Smooth muscle cell (in vitro differentiated cells): ENCODE data around the gene LDLRAP1. TPM values are rescaled to one million over a fixed set of nuclear protein-coding genes. Genes with fewer than 3 reads are reported as not detected.
A peak's percentile ranks its signal among the peaks of the same experiment; 100 is the strongest.

Experiments used
- DNase-seq: peaks from one replicate; lab custom pipeline; 2025; ENCODE audit not compliant: unreplicated experiment; lab: John Stamatoyannopoulos, UW
- H2AFZ ChIP-seq: fragments of 200-600 bp; sonication (generic); 2 replicates; pipeline ENCODE4 v1.6.0; 2016; ENCODE audit warnings: antibody characterized with exemption, low read depth, mild to moderate bottlenecking
- H3F3A ChIP-seq: fragments of 200-600 bp; sonication (generic); 2 replicates; pipeline ENCODE4 v1.6.0; 2017; ENCODE audit warnings: antibody characterized with exemption, low read depth
- H3K27ac ChIP-seq: fragments of 200-600 bp; sonication (generic); 2 replicates; pipeline ENCODE4 v1.5.1; 2016; ENCODE audit warnings: low read depth, mild to moderate bottlenecking
- H3K27me3 ChIP-seq: fragments of 200-600 bp; sonication (generic); 2 replicates; pipeline ENCODE4 v1.6.1; 2016; ENCODE audit warnings: low read depth, mild to moderate bottlenecking
- H3K36me3 ChIP-seq: fragments of 200-600 bp; sonication (generic); 2 replicates; pipeline ENCODE4 v1.5.1; 2016; ENCODE audit warnings: low read depth
- H3K4me1 ChIP-seq: fragments of 200-600 bp; sonication (generic); 2 replicates; pipeline ENCODE4 v1.5.1; 2016; ENCODE audit warnings: low read depth
- H3K4me2 ChIP-seq: fragments of 200-600 bp; sonication (generic); 2 replicates; pipeline ENCODE4 v1.6.0; 2016; ENCODE audit warnings: mild to moderate bottlenecking
- H3K4me3 ChIP-seq: fragments of 200-600 bp; sonication (generic); 2 replicates; pipeline ENCODE4 v1.5.1; 2016; ENCODE audit warnings: mild to moderate bottlenecking
- H3K79me2 ChIP-seq: fragments of 200-600 bp; sonication (generic); 2 replicates; pipeline ENCODE4 v1.6.0; 2016; ENCODE audit warnings: low read depth, mild to moderate bottlenecking
- H3K9ac ChIP-seq: fragments of 200-600 bp; sonication (generic); 2 replicates; pipeline ENCODE4 v1.6.0; 2016; ENCODE audit warnings: low read depth
- H3K9me3 ChIP-seq: fragments of 200-600 bp; sonication (generic); replicated peaks from 2 replicates; pipeline ENCODE4 v1.5.1; 2016; ENCODE audit warnings: low read depth
- H4K20me1 ChIP-seq: fragments of 200-600 bp; sonication (generic); 2 replicates; pipeline ENCODE4 v1.6.0; 2016; ENCODE audit warnings: low read depth
- CTCF ChIP-seq: fragments of 200-600 bp; sonication (generic); IDR thresholded peaks from 2 replicates; pipeline ENCODE4 v1.5.1; 2017; ENCODE audit warnings: borderline replicate concordance, mild to moderate bottlenecking, antibody characterized with exemption; ENCODE audit not compliant: insufficient read depth, poor library complexity, severe bottlenecking
- WGBS: methylation state at CpG from one replicate; pipeline ENCODE4 v1.1.7; 2016; ENCODE audit warnings: low lambda C conversion rate; 5-methylcytosine and 5-hydroxymethylcytosine counted together
- polyA plus RNA-seq: library from polyadenylated mRNA; unstranded; fragments of >200 nt; fragmentation: Nextera tagmentation; extraction: Ambion mirVana; gene quantifications from 2 replicates; pipeline ENCODE4 v1.2.1, GENCODE V29; 2016
- total RNA-seq: library from RNA; depleted of rRNA; stranded (reverse); fragments of >200 nt; gene quantifications from 2 replicates; pipeline ENCODE4 v1.2.3, GENCODE V29; 2014

The LDLRAP1 gene
- total and polyA plus RNA-seq, 2 experiments from 2014 or later, result 19.5 to 39.0 TPM

- Histone ChIP-seq H3K9me3 (no peaks in the 10 kb centered on the region), H3K36me3 (no peaks in the 10 kb centered on the region), H3F3A (peaks cover 3% of the 10 kb centered on the region), H3K4me1 (peaks cover 6% of the 10 kb centered on the region), H3K27ac (no peak overlapping the region), H3K79me2 (peaks cover 20% of the 10 kb centered on the region), H4K20me1 (peaks cover 11% of the 10 kb centered on the region), H3K4me3 (no peak overlapping the region), H3K4me2 (no peak overlapping the region), H3K27me3 (no peaks in the 10 kb centered on the region), H3K9ac (no peak overlapping the region), H2AFZ (no peak overlapping the region)
- 88% methylated on average over 13 of the region's 13 CpGs for WGBS
- no peak for TF ChIP-seq CTCF
- no peak for DNase-seq
Measured at GRCh38 chr1:25540750-25541342, 2.6 kb upstream of the LDLRAP1 start.

- Histone ChIP-seq H3K9ac (no peak overlapping the region), H3K27me3 (no peaks in the 10 kb centered on the region), H3K36me3 (no peaks in the 10 kb centered on the region), H3K9me3 (no peaks in the 10 kb centered on the region), H3K4me1 (peaks cover 6% of the 10 kb centered on the region), H2AFZ (no peak overlapping the region), H3K79me2 (peaks cover 26% of the 10 kb centered on the region), H3F3A (peaks cover 3% of the 10 kb centered on the region), H3K4me2 (no peak overlapping the region), H4K20me1 (peaks cover 16% of the 10 kb centered on the region), H3K27ac (no peak overlapping the region), H3K4me3 (no peak overlapping the region)
- 81% methylated on average over 1 of the region's 1 CpG for WGBS
- no peak for TF ChIP-seq CTCF
- no peak for DNase-seq
Measured at GRCh38 chr1:25541425-25541824, 2.0 kb upstream of the LDLRAP1 start.

GRCh38 chr1:25541889-25542658 lies 1.3 kb upstream of the LDLRAP1 start:
- Histone ChIP-seq H3K4me2 (no peak overlapping the region), H3F3A (peaks cover 3% of the 10 kb centered on the region), H3K9ac (no peak overlapping the region), H3K4me3 (no peak overlapping the region), H3K4me1 (peaks cover 6% of the 10 kb centered on the region), H3K79me2 (peaks cover 32% of the 10 kb centered on the region), H3K36me3 (no peaks in the 10 kb centered on the region), H3K27ac (no peak overlapping the region), H3K9me3 (no peaks in the 10 kb centered on the region), H4K20me1 (peaks cover 22% of the 10 kb centered on the region), H3K27me3 (no peaks in the 10 kb centered on the region), H2AFZ (no peak overlapping the region)
- WGBS, result 78% methylated on average over 8 of the region's 8 CpGs
- DNase-seq, result no peak
- no peak for TF ChIP-seq CTCF

- Histone ChIP-seq H3K36me3 (no peaks in the 10 kb centered on the region), H3K4me3 (peak overlapping the region; percentile 83), H3K27ac (no peak overlapping the region), H2AFZ (no peak overlapping the region), H3K4me2 (peak overlapping the region; percentile 87), H3K4me1 (peaks cover 6% of the 10 kb centered on the region), H3F3A (peaks cover 6% of the 10 kb centered on the region), H3K9ac (no peak overlapping the region), H4K20me1 (peaks cover 30% of the 10 kb centered on the region), H3K9me3 (no peaks in the 10 kb centered on the region), H3K79me2 (peaks cover 41% of the 10 kb centered on the region), H3K27me3 (no peaks in the 10 kb centered on the region)
- 32% methylated on average over 7 of the region's 7 CpGs for WGBS
- DNase-seq, result no peak
- no peak for TF ChIP-seq CTCF
Measured at GRCh38 chr1:25543005-25543424, 391 bp upstream of the LDLRAP1 start.
